ENCODE measurements around the gene TNFRSF14. TPM values are rescaled to one million over a fixed set of nuclear protein-coding genes. Genes with fewer than 3 reads are reported as not detected.
A peak's percentile ranks its signal among the peaks of the same experiment; 100 is the strongest.

The TNFRSF14 gene
- total RNA-seq, 1 experiment from 2014 or later: 1.5 TPM

GRCh38 chr1:2553871-2554620 is 2.1 kb upstream of the TNFRSF14 start:
- H3K36me3 Mint-ChIP-seq (ENCODE audit: insufficient read depth, unreplicated experiment): no peaks in the 10 kb centered on the region
- H3K4me3 Mint-ChIP-seq (ENCODE audit: unreplicated experiment): no peak overlapping the region
- Histone ChIP-seq H3K9me3 (no peaks in the 10 kb centered on the region), H3K4me3 (ENCODE audit: low read depth, low read length) (no peak overlapping the region), H3K36me3 (ENCODE audit: control insufficient read depth, insufficient read depth, low read length) (no peaks in the 10 kb centered on the region), H3K4me1 (no peaks in the 10 kb centered on the region), H3K27me3 (replicated peaks; ENCODE audit: control insufficient read depth, insufficient read depth, low read length) (no peaks in the 10 kb centered on the region)
- H3K27ac Mint-ChIP-seq (ENCODE audit: unreplicated experiment): no peak overlapping the region
- intact Hi-C loops (cut with micrococcal nuclease; ENCODE audit: unreplicated experiment): no loop called here
- no peaks in the 10 kb centered on the region for H3K9me3 Mint-ChIP-seq (ENCODE audit: unreplicated experiment)
- CTCF ChIA-PET: no interaction called here
- TF ChIP-seq CTCF (IDR thresholded peaks at IDR 0.05; ENCODE audit: insufficient read depth in 1 of 2, low read depth in 1 of 2, low read length in 1 of 2, severe bottlenecking in 1 of 2, unreplicated experiment in 1 of 2): no peak
- H3K27me3 Mint-ChIP-seq (ENCODE audit: insufficient read depth, unreplicated experiment): peaks cover 2% of the 10 kb centered on the region
- no peak for DNase-seq
- no TSS peak for BruUV-seq (replicated peaks)
- no peaks in the 10 kb centered on the region for H3K4me1 Mint-ChIP-seq (ENCODE audit: low read depth, unreplicated experiment)
- POLR2A ChIA-PET: no interaction called here

- Mint-ChIP-seq H3K27me3 (ENCODE audit: insufficient read depth, unreplicated experiment) (peaks cover 2% of the 10 kb centered on the region), H3K36me3 (ENCODE audit: insufficient read depth, unreplicated experiment) (no peaks in the 10 kb centered on the region), H3K27ac (ENCODE audit: unreplicated experiment) (no peak overlapping the region), H3K4me1 (ENCODE audit: low read depth, unreplicated experiment) (no peaks in the 10 kb centered on the region), H3K4me3 (ENCODE audit: unreplicated experiment) (no peak overlapping the region), H3K9me3 (ENCODE audit: unreplicated experiment) (no peaks in the 10 kb centered on the region)
- no TSS peak for BruUV-seq (replicated peaks)
- no peaks in the 10 kb centered on the region for H3K27me3 ChIP-seq (replicated peaks; ENCODE audit: control insufficient read depth, insufficient read depth, low read length)
- TF ChIP-seq CTCF (IDR thresholded peaks at IDR 0.05; ENCODE audit: insufficient read depth in 1 of 2, low read depth in 1 of 2, low read length in 1 of 2, severe bottlenecking in 1 of 2, unreplicated experiment in 1 of 2): peak; percentile 24 to 76
- H3K36me3 ChIP-seq (ENCODE audit: control insufficient read depth, insufficient read depth, low read length): no peaks in the 10 kb centered on the region
- no peaks in the 10 kb centered on the region for H3K9me3 ChIP-seq
- H3K4me1 ChIP-seq: no peaks in the 10 kb centered on the region
- ChIA-PET CTCF (interaction anchor here (0.6 to 1.3 kb wide), 4 partner anchors 29 to 233 kb away, joined by 3 read pairs; partner anchors contain the start of gene PANK4), POLR2A (no interaction called here)
- H3K4me3 ChIP-seq (ENCODE audit: low read depth, low read length): no peak overlapping the region
- intact Hi-C loops (cut with micrococcal nuclease; ENCODE audit: unreplicated experiment): no loop called here
- DNase-seq: peak in 1 of 2 experiments; percentile 21
These were observed 1.4 kb upstream of the TNFRSF14 start for GRCh38 chr1:2554621-2555387.

- TF ChIP-seq CTCF (IDR thresholded peaks at IDR 0.05; ENCODE audit: insufficient read depth in 1 of 2, low read depth in 1 of 2, low read length in 1 of 2, severe bottlenecking in 1 of 2, unreplicated experiment in 1 of 2): no peak
- peak in 1 of 2 experiments; percentile 46 for DNase-seq
- ChIA-PET POLR2A (no interaction called here), CTCF (interaction anchor here (0.6 to 1.3 kb wide), 3 partner anchors 29 to 232 kb away, joined by 3 read pairs; partner anchors contain the start of gene PANK4)
- Mint-ChIP-seq H3K9me3 (ENCODE audit: unreplicated experiment) (no peaks in the 10 kb centered on the region), H3K27ac (ENCODE audit: unreplicated experiment) (peak overlapping the region; percentile 53), H3K27me3 (ENCODE audit: insufficient read depth, unreplicated experiment) (peaks cover 2% of the 10 kb centered on the region), H3K4me1 (ENCODE audit: low read depth, unreplicated experiment) (no peaks in the 10 kb centered on the region), H3K4me3 (ENCODE audit: unreplicated experiment) (peak overlapping the region; percentile 75), H3K36me3 (ENCODE audit: insufficient read depth, unreplicated experiment) (no peaks in the 10 kb centered on the region)
- Histone ChIP-seq H3K36me3 (ENCODE audit: control insufficient read depth, insufficient read depth, low read length) (no peaks in the 10 kb centered on the region), H3K4me3 (ENCODE audit: low read depth, low read length) (peak overlapping the region; percentile 2), H3K9me3 (no peaks in the 10 kb centered on the region), H3K4me1 (no peaks in the 10 kb centered on the region), H3K27me3 (replicated peaks; ENCODE audit: control insufficient read depth, insufficient read depth, low read length) (no peaks in the 10 kb centered on the region)
- no TSS peak for BruUV-seq (replicated peaks)
- intact Hi-C loops (cut with micrococcal nuclease; ENCODE audit: unreplicated experiment): no loop called here
These were observed 416 bp upstream of the TNFRSF14 start for GRCh38 chr1:2555634-2556276.

All from Caco-2 (cell line).